Measurements from ENCODE around the gene RNF113B. TPM values are rescaled to one million over a fixed set of nuclear protein-coding genes. Genes with fewer than 3 reads are reported as not detected.
A peak's percentile ranks its signal among the peaks of the same experiment; 100 is the strongest.

RNF113B gene
- total RNA-seq, 8 experiments from 2014 or later, result 0.14 to 8.3 (median 0.32) TPM; not detected in 1

DNA sequence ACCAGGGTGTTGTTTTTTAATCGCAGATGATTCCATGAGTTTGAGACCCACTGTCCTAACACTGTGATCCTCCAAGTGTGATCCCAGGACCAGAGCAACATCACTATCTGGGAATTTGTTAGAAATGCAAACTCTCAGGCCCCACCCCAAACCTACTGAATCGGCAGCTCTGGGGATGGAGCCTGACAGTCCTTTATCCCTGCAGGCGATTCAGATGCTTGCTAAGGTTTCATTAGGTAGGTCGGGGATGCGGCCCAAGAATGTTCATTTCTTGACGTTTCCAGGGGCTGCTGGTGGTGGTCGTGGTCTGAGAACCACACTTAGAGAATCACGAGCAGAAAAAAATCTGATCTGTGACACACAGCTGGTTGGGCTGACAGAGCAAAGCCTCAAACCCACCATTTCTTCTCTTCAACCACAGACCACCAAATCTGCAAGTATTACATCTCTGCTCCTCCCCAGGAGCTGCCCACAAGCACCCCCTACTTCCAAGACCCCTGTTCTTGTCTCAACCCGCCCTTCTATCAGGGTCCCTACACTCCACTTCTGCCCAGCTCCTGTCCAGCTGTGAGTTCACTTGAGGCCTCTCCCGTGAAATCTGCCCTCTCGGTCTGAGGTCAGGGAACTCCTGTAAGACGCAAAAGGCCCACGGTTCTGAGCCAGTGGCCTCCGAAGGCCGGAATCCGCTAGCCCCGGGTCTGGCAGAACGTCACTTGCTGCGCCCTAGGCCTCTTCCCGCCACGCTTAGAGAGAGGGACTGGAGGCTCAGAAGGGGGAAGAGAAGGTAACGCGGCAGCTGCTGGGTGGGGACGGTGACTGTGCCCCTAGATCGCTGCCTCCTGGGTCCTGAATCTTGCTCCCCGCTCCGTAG lies 35.3 kb downstream of the RNF113B start:
- 20 to 69% (median 54%) methylated on average over 1 to 17 of the region's 27 CpGs; no CpG with 5 or more reads in 2 of the 10 experiments for WGBS, 10 experiments
- H3K4me1 ChIP-seq (replicated peaks in 1 of 2), result peaks cover 14 to 16% of the 10 kb centered on the region in 2 donors
- peak in 3 of 8 experiments; percentile 1 to 7 (median 2) for ATAC-seq (replicated peaks in 6 of 8)
- in situ Hi-C loops (cut with MboI; ENCODE audit: low pct_unique_long_range_greater_than_20kb in 2 of 9, low sequenced_read_pairs in 9 of 9, unreplicated experiment in 9 of 9), result loop anchor here in 2 of 9 experiments (25.0 kb wide), 2 partner anchors 96 to 271 kb away; no protein-coding TSS in a partner anchor
- H3K27ac ChIP-seq, result peak overlapping the region in 1 of 2 donors; percentile 72
- H3K4me3 ChIP-seq, result peak overlapping the region; percentile 60 to 98 (median 88)

DNA sequence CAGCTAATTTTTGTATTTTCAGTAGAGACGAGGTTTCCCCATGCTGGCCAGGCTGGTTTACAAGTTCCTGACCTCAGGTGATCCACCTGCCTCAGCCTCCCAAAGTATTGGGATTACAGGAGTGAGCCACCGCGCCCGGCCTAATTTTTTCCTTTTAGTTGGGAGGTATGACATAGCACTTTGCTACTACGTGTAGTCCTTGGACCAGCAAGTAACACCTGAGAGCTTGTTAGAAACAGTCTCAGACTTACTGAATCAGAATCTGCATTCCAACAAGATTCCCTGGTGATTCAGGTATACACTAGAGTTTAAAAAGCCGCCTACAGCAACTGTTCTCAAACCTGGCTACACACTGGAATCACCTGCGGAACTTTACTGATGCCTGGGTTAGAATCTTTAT lies 36.0 kb downstream of the RNF113B start:
- H3K4me3 ChIP-seq, result no peak overlapping the region
- ATAC-seq (replicated peaks in 6 of 8), result no peak
- in situ Hi-C loops (cut with MboI; ENCODE audit: low pct_unique_long_range_greater_than_20kb in 2 of 9, low sequenced_read_pairs in 9 of 9, unreplicated experiment in 9 of 9), result loop anchor here in 2 of 9 experiments (25.0 kb wide), 2 partner anchors 96 to 271 kb away; no protein-coding TSS in a partner anchor
- 73 to 100% (median 97%) methylated on average over 1 to 7 of the region's 7 CpGs; no CpG with 5 or more reads in 1 of the 10 experiments for WGBS, 10 experiments
- no peak overlapping the region for H3K27ac ChIP-seq
- H3K4me1 ChIP-seq (replicated peaks in 1 of 2), result peaks cover 12 to 14% of the 10 kb centered on the region in 2 donors

DNA sequence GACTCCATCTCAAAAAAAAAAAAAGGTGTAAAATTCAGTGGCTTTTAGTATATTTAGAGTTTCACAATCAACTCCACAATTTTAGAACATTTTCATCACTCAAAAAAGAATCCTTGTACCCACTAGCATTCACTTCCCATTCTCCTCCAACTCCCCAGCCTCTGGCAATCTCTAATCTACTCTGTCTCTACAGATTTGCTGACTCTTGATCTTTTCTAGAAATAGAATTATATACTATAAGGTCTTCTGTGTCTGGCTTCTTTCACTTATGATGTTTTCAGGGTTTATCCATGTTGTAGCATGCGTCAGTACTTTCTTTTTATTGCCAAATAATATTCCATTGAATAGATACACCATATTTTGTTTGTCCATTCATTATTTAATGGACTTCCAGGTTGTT lies 42.2 kb downstream of the RNF113B start:
- H3K4me1 ChIP-seq (replicated peaks in 1 of 2), result no peaks in the 10 kb centered on the region
- in situ Hi-C loops (cut with MboI; ENCODE audit: low pct_unique_long_range_greater_than_20kb in 2 of 9, low sequenced_read_pairs in 9 of 9, unreplicated experiment in 9 of 9), result loop anchor here in 2 of 9 experiments (25.0 kb wide), 2 partner anchors 102 to 277 kb away; no protein-coding TSS in a partner anchor
- no peak for ATAC-seq (replicated peaks in 6 of 8)
- no peak overlapping the region for H3K27ac ChIP-seq
- no peak overlapping the region for H3K4me3 ChIP-seq
- 57 to 100% (median 92%) methylated on average over 1 of the region's 1 CpG; no CpG with 5 or more reads in 3 of the 10 experiments for WGBS, 10 experiments

DNA sequence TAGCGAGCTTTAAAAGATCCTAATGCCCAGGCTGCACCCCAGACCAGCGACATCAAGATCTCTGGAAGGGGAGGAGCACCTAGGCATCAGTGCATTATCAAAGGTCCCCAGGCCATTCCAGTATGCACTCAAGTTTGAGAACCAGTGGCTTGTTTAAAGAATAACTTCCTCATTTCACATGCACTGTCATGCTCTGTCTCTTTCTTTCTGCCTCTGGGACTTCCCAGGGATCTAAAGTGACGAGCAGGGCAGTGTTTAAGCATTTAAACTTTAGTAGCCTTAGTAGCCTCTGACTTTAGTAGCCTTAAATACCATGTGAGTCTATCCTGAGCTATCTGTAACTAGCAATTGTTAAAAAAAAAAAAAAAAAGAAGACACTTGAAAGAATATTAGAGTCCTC lies 43.1 kb downstream of the RNF113B start:
- Histone ChIP-seq H3K4me1 (replicated peaks in 1 of 2) (no peaks in the 10 kb centered on the region), H3K27ac (no peak overlapping the region), H3K4me3 (no peak overlapping the region)
- ATAC-seq (replicated peaks in 6 of 8), result no peak
- in situ Hi-C loops (cut with MboI; ENCODE audit: low pct_unique_long_range_greater_than_20kb in 2 of 9, low sequenced_read_pairs in 9 of 9, unreplicated experiment in 9 of 9), result loop anchor here in 2 of 9 experiments (25.0 kb wide), 2 partner anchors 103 to 278 kb away; no protein-coding TSS in a partner anchor
- WGBS, 10 experiments, result 13 to 93% (median 64%) methylated on average over 1 to 3 of the region's 3 CpGs; no CpG with 5 or more reads in 3 of the 10 experiments

- ATAC-seq (replicated peaks in 6 of 8), result no peak
- Histone ChIP-seq H3K27ac (no peak overlapping the region), H3K4me1 (replicated peaks in 1 of 2) (no peaks in the 10 kb centered on the region), H3K4me3 (no peak overlapping the region)
- 27 to 93% (median 75%) methylated on average over 1 to 5 of the region's 5 CpGs; no CpG with 5 or more reads in 2 of the 10 experiments for WGBS, 10 experiments
- in situ Hi-C loops (cut with MboI; ENCODE audit: low pct_unique_long_range_greater_than_20kb in 2 of 9, low sequenced_read_pairs in 9 of 9, unreplicated experiment in 9 of 9), result loop anchor here in 2 of 9 experiments (25.0 kb wide), 2 partner anchors 108 to 283 kb away; no protein-coding TSS in a partner anchor
Measured at GRCh38 chr13:98129059-98129746, 47.9 kb downstream of the RNF113B start.

Other genes with a start within 250 kb of the RNF113B start
- gene IPO5, start 223.6 kb downstream of the RNF113B start, total RNA-seq, result 100 to 1,000 TPM in 7 of 8 experiments, 10 to 100 TPM in 1; 80.4 to 173 (median 129) TPM
- 100 to 1,000 TPM in 1 of 8 experiments, 10 to 100 TPM in 6, 1 to 10 TPM in 1; 6.5 to 349 (median 25.6) TPM for gene FARP1, start 34.2 kb downstream of the RNF113B start, total RNA-seq

Measured in motor neuron (in vitro differentiated cells).